ENCODE data around the gene CDK4.
A peak's percentile ranks its signal among the peaks of the same experiment; 100 is the strongest.

Gene CDK4

DNA sequence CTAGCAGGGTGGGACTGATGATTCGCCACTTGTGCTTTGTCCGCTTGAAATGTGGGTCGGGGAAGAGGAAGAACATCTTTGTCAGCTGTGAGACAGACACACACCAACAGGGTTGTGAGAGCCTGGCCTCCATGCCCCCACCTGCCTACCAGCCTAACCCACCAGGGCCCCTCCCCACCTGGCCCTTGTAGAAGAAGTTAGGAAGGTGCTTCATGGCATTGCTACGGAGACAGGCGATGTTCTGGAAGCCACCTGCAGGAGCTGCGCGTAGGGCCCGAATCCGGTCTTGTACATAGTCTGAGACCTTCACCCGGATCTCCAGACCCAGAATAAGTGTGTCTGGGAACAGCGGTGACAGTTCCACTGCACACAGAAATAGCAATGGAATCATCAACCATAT is 17.5 kb upstream of the CDK4 start:
- Histone ChIP-seq H3K4me2 (ENCODE audit: low read length) (no peak overlapping the region), H3K36me3 (ENCODE audit: control insufficient read depth, insufficient read depth, low read length) (no peaks in the 10 kb centered on the region), H3K27me3 (ENCODE audit: control insufficient read depth, insufficient read depth, low read length) (no peaks in the 10 kb centered on the region), H3K27ac (no peak overlapping the region), H2AFZ (no peak overlapping the region), H3K4me3 (ENCODE audit: low read depth, low read length) (no peak overlapping the region), H3K79me2 (no peaks in the 10 kb centered on the region), H3K4me1 (peaks cover 18% of the 10 kb centered on the region), H3K9me3 (ENCODE audit: control insufficient read depth, low read length) (no peaks in the 10 kb centered on the region), H3K9ac (no peak overlapping the region)
- TF ChIP-seq, protein P1, sequence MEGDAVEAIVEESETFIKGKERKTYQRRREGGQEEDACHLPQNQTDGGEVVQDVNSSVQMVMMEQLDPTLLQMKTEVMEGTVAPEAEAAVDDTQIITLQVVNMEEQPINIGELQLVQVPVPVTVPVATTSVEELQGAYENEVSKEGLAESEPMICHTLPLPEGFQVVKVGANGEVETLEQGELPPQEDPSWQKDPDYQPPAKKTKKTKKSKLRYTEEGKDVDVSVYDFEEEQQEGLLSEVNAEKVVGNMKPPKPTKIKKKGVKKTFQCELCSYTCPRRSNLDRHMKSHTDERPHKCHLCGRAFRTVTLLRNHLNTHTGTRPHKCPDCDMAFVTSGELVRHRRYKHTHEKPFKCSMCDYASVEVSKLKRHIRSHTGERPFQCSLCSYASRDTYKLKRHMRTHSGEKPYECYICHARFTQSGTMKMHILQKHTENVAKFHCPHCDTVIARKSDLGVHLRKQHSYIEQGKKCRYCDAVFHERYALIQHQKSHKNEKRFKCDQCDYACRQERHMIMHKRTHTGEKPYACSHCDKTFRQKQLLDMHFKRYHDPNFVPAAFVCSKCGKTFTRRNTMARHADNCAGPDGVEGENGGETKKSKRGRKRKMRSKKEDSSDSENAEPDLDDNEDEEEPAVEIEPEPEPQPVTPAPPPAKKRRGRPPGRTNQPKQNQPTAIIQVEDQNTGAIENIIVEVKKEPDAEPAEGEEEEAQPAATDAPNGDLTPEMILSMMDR (IDR thresholded peaks at IDR 0.05), result no peak

DNA sequence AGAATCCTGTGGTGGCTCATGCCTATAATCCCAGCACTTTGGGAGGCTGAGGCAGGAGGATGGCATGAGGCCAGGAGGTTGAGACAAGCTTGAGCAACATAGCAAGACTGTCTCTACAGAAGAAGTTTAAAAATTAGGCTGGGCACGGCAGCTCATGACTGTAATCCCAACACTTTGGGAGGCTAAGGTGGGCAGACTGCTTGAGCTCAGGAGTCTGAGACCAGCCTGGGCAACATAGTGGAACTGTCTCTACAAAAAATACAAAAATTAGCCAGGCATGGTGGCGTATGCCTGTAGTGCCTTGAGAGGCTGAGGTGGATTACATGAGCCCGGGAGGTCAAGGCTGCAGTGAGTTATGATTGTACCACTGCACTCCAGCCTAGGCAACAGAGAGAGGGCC is 15.8 kb upstream of the CDK4 start:
- Histone ChIP-seq H3K36me3 (ENCODE audit: control insufficient read depth, insufficient read depth, low read length) (no peaks in the 10 kb centered on the region), H3K4me3 (ENCODE audit: low read depth, low read length) (no peak overlapping the region), H3K4me1 (peaks cover 18% of the 10 kb centered on the region), H2AFZ (no peak overlapping the region), H3K9me3 (ENCODE audit: control insufficient read depth, low read length) (no peaks in the 10 kb centered on the region), H3K27me3 (ENCODE audit: control insufficient read depth, insufficient read depth, low read length) (no peaks in the 10 kb centered on the region), H3K27ac (no peak overlapping the region), H3K4me2 (ENCODE audit: low read length) (no peak overlapping the region), H3K79me2 (no peaks in the 10 kb centered on the region), H3K9ac (no peak overlapping the region)
- TF ChIP-seq, protein P1 (IDR thresholded peaks at IDR 0.05), result no peak

DNA sequence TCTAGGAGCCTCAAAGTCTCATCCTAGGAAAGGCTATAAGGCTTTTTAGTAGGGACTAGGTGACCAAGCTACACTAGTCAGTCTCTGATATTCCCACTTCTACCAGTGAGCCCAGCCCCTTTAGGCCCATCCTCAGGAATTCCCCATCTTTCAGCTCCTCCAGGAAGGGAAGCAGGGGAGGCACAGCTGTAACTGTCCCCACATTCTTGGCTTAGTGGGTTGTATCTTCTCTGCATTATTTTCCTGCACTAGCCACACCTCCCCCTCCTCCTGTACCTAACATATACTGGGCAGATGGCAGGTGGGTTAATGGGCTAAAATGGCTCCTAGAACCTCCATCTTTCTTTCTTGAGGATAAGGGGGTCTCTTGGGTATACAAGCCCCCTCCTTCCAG is 15.2 kb upstream of the CDK4 start:
- Histone ChIP-seq H3K4me3 (ENCODE audit: low read depth, low read length) (no peak overlapping the region), H3K79me2 (no peaks in the 10 kb centered on the region), H3K4me1 (peaks cover 16% of the 10 kb centered on the region), H3K27me3 (ENCODE audit: control insufficient read depth, insufficient read depth, low read length) (no peaks in the 10 kb centered on the region), H3K9ac (no peak overlapping the region), H2AFZ (peak overlapping the region; percentile 6), H3K9me3 (ENCODE audit: control insufficient read depth, low read length) (no peaks in the 10 kb centered on the region), H3K27ac (no peak overlapping the region), H3K36me3 (ENCODE audit: control insufficient read depth, insufficient read depth, low read length) (no peaks in the 10 kb centered on the region), H3K4me2 (ENCODE audit: low read length) (no peak overlapping the region)
- TF ChIP-seq, protein P1 (IDR thresholded peaks at IDR 0.05), result no peak

DNA sequence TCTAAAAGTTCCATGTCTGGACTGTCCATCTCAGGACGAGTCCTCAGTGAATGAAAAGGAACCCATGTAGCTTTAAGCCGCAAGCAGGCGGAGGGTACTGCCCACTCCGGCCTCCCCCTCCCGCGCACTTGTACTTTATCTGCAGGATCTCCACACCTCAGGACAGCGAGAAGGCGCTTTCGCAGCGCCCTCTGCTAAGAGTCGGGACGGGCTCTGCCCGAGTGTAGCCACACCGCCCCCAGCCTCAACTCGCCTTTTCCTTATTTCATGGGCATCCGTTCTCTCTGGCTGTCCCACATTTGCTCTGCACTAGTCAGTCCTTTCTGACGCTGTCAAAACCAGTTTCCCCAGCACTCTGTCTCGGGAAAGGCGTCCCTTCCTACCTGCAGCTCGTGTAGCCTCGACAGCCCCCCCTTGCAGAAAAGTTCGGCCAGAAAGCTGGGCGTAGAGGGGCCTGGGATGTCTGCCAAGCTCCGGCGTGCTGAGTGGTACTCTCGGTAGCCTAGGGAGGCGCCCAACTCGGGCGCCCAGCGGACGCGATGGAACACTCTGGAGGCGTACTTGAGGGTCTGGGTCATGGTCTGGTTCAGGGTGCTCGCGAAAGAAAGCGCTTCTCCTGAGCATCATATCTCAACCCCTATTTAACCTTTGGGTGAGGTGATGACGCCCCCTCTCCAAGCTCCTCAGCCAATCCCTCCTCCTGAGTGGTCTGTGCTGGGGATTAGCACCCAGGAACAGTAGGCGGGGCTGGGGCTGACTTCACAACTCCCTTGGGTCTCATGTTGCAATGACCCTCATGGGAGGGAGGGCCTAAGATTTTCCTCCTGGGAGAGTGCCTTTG is 14.6 kb upstream of the CDK4 start, which contains the start of gene CYP27B1:
Gene CYP27B1, minus strand, starts transcription at position 615 of the 841 bp plus-strand sequence. Its CDS starts 37 bp downstream, at position 578.
- peak within 1 kb of the TSS; percentile 42 for H3K4me3 ChIP-seq (ENCODE audit: low read depth, low read length)
- peaks cover 16% of the 10 kb centered on the region for H3K4me1 ChIP-seq
- H3K9ac ChIP-seq, result no peak within 1 kb of the TSS
- no peaks in the 10 kb centered on the region for H3K79me2 ChIP-seq
- peak within 1 kb of the TSS; percentile 68 for H3K4me2 ChIP-seq (ENCODE audit: low read length)
- H2AFZ ChIP-seq, result peak within 1 kb of the TSS; percentile 91
- no peaks in the 10 kb centered on the region for H3K9me3 ChIP-seq (ENCODE audit: control insufficient read depth, low read length)
- no peaks in the 10 kb centered on the region for H3K36me3 ChIP-seq (ENCODE audit: control insufficient read depth, insufficient read depth, low read length)
- no peaks in the 10 kb centered on the region for H3K27me3 ChIP-seq (ENCODE audit: control insufficient read depth, insufficient read depth, low read length)
- H3K27ac ChIP-seq, result no peak within 1 kb of the TSS
- TF ChIP-seq, protein P1 (IDR thresholded peaks at IDR 0.05), result no peak
